ENCODE results near the gene ENOX1.

Gene ENOX1

GRCh38 chr13:43567608-43568007 lies 219.2 kb downstream of the ENOX1 start:
- no peak for DNase-seq (ENCODE audit: low spot score)
- TF ChIP-seq CTCF (IDR thresholded peaks at IDR 0.05; ENCODE audit: extremely low read depth, insufficient read depth, missing control alignments), result no peak
- in situ Hi-C loops (cut with MboI; ENCODE audit: low pct_unique_long_range_greater_than_20kb, low sequenced_read_pairs, unreplicated experiment), result no loop called here

GRCh38 chr13:43564952-43565351 lies 221.8 kb downstream of the ENOX1 start:
- in situ Hi-C loops (cut with MboI; ENCODE audit: low pct_unique_long_range_greater_than_20kb, low sequenced_read_pairs, unreplicated experiment), result no loop called here
- DNase-seq (ENCODE audit: low spot score), result no peak
- no peak for TF ChIP-seq CTCF (IDR thresholded peaks at IDR 0.05; ENCODE audit: extremely low read depth, insufficient read depth, missing control alignments)

- in situ Hi-C loops (cut with MboI; ENCODE audit: low pct_unique_long_range_greater_than_20kb, low sequenced_read_pairs, unreplicated experiment), result no loop called here
- no peak for DNase-seq (ENCODE audit: low spot score)
- TF ChIP-seq CTCF (IDR thresholded peaks at IDR 0.05; ENCODE audit: extremely low read depth, insufficient read depth, missing control alignments), result no peak
Measured at GRCh38 chr13:43561081-43561480, 225.7 kb downstream of the ENOX1 start.

GRCh38 chr13:43558939-43559338 lies 227.8 kb downstream of the ENOX1 start:
- in situ Hi-C loops (cut with MboI; ENCODE audit: low pct_unique_long_range_greater_than_20kb, low sequenced_read_pairs, unreplicated experiment), result no loop called here
- no peak for TF ChIP-seq CTCF (IDR thresholded peaks at IDR 0.05; ENCODE audit: extremely low read depth, insufficient read depth, missing control alignments)
- no peak for DNase-seq (ENCODE audit: low spot score)

GRCh38 chr13:43558326-43558725 lies 228.4 kb downstream of the ENOX1 start:
- in situ Hi-C loops (cut with MboI; ENCODE audit: low pct_unique_long_range_greater_than_20kb, low sequenced_read_pairs, unreplicated experiment), result no loop called here
- no peak for TF ChIP-seq CTCF (IDR thresholded peaks at IDR 0.05; ENCODE audit: extremely low read depth, insufficient read depth, missing control alignments)
- DNase-seq (ENCODE audit: low spot score), result no peak

GRCh38 chr13:43555667-43556066 lies 231.1 kb downstream of the ENOX1 start:
- in situ Hi-C loops (cut with MboI; ENCODE audit: low pct_unique_long_range_greater_than_20kb, low sequenced_read_pairs, unreplicated experiment), result no loop called here
- no peak for TF ChIP-seq CTCF (IDR thresholded peaks at IDR 0.05; ENCODE audit: extremely low read depth, insufficient read depth, missing control alignments)
- no peak for DNase-seq (ENCODE audit: low spot score)

GRCh38 chr13:43551897-43552456 lies 234.8 kb downstream of the ENOX1 start:
- DNase-seq (ENCODE audit: low spot score), result no peak
- TF ChIP-seq CTCF (IDR thresholded peaks at IDR 0.05; ENCODE audit: extremely low read depth, insufficient read depth, missing control alignments), result no peak
- in situ Hi-C loops (cut with MboI; ENCODE audit: low pct_unique_long_range_greater_than_20kb, low sequenced_read_pairs, unreplicated experiment), result no loop called here
